ENCODE results near the gene ITGB5.

GRCh38 chr3:124815781-124816180 is 71.4 kb downstream of the ITGB5 start:
- TF ChIP-seq RELA (CRISPR knock-in tag; IDR thresholded peaks at IDR 0.05; ENCODE audit: borderline replicate concordance) (no peak), ARID4B (CRISPR knock-in tag; IDR thresholded peaks at IDR 0.05; ENCODE audit: borderline replicate concordance) (no peak), IRF1 (CRISPR knock-in tag; IDR thresholded peaks at IDR 0.05) (no peak), CTCF (IDR thresholded peaks at IDR 0.05) (no peak), SMAD4 (CRISPR knock-in tag; IDR thresholded peaks at IDR 0.05) (no peak), ZBTB21 (CRISPR knock-in tag; IDR thresholded peaks at IDR 0.05; ENCODE audit: borderline replicate concordance) (no peak)

Measured in WTC11 (cell line).